IPS-15b (cell line): Measurements from ENCODE around the gene KRTAP17-1.

Experiments
- H3K27me3 ChIP-seq: one replicate; pipeline ENCODE4 v1.6.1; 2013; ENCODE audit warnings: low read length; ENCODE audit not compliant: control insufficient read depth, insufficient read depth
- H3K36me3 ChIP-seq: one replicate; pipeline ENCODE4 v1.6.1; 2013; ENCODE audit warnings: low read length; ENCODE audit not compliant: control insufficient read depth, insufficient read depth
- H3K4me1 ChIP-seq: one replicate; pipeline ENCODE4 v1.6.1; 2013; ENCODE audit warnings: mild to moderate bottlenecking, low read length; ENCODE audit not compliant: control insufficient read depth, insufficient read depth
- H3K4me3 ChIP-seq: one replicate; pipeline ENCODE4 v1.5.1; 2013; ENCODE audit warnings: low read depth, low read length
- H3K9ac ChIP-seq: one replicate; pipeline ENCODE4 v1.6.1; 2013; ENCODE audit warnings: low read depth, mild to moderate bottlenecking, low read length
- H3K9me3 ChIP-seq: one replicate; pipeline ENCODE4 v1.6.1; 2013; ENCODE audit warnings: mild to moderate bottlenecking, low read length; ENCODE audit not compliant: control insufficient read depth, insufficient read depth

Gene KRTAP17-1

DNA sequence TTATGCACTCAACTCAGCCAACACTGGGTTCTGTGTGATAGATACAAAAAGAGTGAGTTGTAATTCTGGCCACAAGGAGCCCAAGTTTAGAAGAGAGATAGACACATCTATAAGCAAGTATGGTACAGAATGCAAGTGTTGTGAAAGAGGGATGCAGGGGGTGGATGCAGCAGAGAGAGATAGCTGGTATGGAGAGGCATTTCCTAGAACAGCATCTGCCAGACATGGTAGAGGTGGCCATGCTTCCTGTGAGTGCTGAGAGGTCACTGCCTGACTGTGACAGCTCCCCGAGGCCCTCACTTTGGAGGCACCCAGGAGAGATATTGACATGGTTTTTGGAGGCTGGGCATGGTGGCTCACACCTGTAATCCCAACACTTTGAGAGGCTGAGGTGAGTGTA lies 4.4 kb downstream of the KRTAP17-1 start:
- Histone ChIP-seq H3K36me3 (no peaks in the 10 kb centered on the region), H3K9ac (no peak overlapping the region), H3K4me3 (no peak overlapping the region), H3K9me3 (no peaks in the 10 kb centered on the region), H3K4me1 (no peaks in the 10 kb centered on the region), H3K27me3 (no peaks in the 10 kb centered on the region)

DNA sequence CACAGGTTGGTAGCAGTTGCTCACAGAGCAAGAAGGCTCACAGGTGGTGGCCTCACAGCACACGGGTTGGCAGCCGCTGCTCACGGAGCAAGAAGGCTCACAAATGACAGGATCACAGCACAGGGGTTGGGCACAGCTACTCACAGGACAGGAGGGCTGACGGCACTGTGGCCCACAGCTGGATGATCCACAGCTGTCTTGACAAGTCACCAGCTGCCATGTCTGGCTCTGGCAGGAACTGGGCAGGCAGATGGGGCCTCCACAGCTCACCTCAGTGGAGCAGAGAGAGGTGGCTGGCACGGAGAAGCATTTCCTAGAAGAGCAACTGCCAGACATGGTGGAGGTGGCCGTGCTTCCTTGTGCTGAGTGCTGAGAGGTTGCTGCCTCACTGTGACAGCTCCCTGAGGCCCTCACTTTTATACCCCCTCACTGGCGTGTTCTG lies 6.6 kb downstream of the KRTAP17-1 start, which contains the start of gene KRTAP16-1:
Gene KRTAP16-1, minus strand, starts transcription at position 392 of the 442 bp plus-strand sequence. Its CDS starts 56 bp downstream, at position 336.
- H3K9ac ChIP-seq = no peak within 1 kb of the TSS
- H3K4me1 ChIP-seq = no peaks in the 10 kb centered on the region
- H3K9me3 ChIP-seq = no peaks in the 10 kb centered on the region
- H3K27me3 ChIP-seq = no peaks in the 10 kb centered on the region
- no peaks in the 10 kb centered on the region for H3K36me3 ChIP-seq
- no peak within 1 kb of the TSS for H3K4me3 ChIP-seq

DNA sequence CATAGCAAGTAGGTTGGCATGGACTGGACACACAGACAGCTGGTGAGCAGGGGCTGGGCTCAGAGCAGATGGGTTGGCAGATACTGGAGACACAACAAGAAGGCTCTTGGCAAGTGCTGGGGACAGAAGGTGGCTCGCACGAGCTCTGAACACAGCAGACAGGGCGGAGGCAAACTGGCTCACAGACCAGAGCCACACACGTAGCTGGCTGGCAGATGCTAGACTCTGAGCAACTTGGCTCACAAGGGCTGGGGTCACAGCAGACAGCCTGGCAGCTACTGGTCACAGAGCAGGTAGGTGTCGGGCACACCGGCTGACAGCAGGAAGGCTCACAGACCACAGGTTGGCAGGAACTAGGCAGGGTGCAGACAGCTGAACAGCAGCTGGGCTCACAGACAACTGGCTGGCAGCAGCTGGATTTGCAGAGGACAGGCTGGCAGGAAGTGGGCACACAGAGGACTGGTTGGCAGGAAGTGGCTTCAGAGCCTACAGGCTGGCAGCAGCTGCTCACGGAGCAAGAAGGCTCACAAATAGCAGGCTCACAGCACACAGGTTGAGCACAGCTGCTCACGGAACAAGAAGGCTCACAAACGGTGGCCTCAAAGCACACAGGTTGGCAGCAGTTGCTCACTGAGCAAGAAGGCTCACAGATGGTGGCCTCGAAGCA lies 7.1 kb downstream of the KRTAP17-1 start:
- Histone ChIP-seq H3K4me3 (no peak overlapping the region), H3K9ac (no peak overlapping the region), H3K27me3 (no peaks in the 10 kb centered on the region), H3K36me3 (no peaks in the 10 kb centered on the region), H3K9me3 (no peaks in the 10 kb centered on the region), H3K4me1 (no peaks in the 10 kb centered on the region)

DNA sequence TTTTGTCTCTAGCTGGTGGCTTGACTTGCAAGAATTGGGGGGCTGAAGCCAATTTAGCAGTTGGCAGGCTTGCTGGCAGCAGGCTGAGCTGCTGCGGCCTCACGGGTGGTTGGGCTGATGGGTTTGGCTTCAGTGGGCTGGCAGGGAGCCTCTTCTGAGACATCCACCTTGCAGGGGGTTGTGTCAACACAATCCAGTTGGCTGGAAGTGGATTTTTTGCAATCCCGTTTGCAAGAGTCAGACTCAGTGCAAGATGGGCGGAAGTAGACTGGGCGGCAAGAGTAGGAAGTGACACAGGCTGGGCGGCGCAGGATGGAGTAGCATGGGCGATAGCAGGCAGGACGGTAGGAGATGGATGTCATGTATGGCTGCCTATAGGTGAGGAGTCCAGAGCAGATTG lies 7.9 kb downstream of the KRTAP17-1 start:
- no peak overlapping the region for H3K4me3 ChIP-seq
- no peaks in the 10 kb centered on the region for H3K9me3 ChIP-seq
- no peaks in the 10 kb centered on the region for H3K36me3 ChIP-seq
- H3K27me3 ChIP-seq = no peaks in the 10 kb centered on the region
- H3K4me1 ChIP-seq = no peaks in the 10 kb centered on the region
- H3K9ac ChIP-seq = no peak overlapping the region

DNA sequence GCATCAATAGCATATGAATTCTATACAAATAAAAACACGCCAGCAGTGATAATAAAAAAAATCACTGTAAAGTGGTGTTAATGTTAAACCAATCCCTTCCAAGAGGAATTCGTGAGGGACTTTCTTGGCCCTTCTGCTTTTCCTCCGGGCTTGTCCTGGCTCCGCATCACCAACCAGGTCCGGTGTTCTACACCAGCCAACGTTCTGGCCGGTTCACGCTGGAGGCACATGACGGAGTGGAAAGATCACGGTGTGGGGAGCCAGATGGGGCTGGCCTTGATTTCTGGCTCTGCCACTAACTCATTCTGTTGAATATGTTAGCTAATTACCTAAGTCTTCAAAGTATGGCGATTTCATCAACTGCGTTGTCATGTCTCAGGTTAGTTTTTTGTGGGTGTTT lies 11.4 kb downstream of the KRTAP17-1 start:
- no peaks in the 10 kb centered on the region for H3K4me1 ChIP-seq
- no peaks in the 10 kb centered on the region for H3K9me3 ChIP-seq
- H3K27me3 ChIP-seq = no peaks in the 10 kb centered on the region
- no peaks in the 10 kb centered on the region for H3K36me3 ChIP-seq
- H3K4me3 ChIP-seq = no peak overlapping the region
- no peak overlapping the region for H3K9ac ChIP-seq

DNA sequence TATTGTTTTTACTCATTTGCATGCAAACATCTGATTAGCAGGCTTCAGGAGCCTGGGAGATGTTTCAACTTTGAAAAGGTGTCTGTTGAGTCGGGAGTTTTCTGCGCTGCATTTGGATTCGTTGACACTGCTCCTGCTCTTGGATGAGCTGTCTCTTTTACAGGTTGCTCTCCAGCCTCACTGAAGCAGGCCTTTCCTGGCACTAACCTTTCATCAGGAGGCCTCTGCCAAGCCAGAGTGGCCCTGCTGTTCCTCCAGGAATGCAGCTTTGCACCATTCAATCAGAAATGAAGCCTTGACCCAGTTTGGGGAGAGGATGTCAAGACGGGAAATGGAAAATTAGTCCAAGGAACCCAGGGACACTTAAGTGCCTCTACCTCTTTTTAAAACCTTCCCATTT lies 12.5 kb downstream of the KRTAP17-1 start:
- H3K4me3 ChIP-seq = no peak overlapping the region
- H3K36me3 ChIP-seq = no peaks in the 10 kb centered on the region
- no peaks in the 10 kb centered on the region for H3K27me3 ChIP-seq
- H3K9ac ChIP-seq = no peak overlapping the region
- no peaks in the 10 kb centered on the region for H3K9me3 ChIP-seq
- no peaks in the 10 kb centered on the region for H3K4me1 ChIP-seq

DNA sequence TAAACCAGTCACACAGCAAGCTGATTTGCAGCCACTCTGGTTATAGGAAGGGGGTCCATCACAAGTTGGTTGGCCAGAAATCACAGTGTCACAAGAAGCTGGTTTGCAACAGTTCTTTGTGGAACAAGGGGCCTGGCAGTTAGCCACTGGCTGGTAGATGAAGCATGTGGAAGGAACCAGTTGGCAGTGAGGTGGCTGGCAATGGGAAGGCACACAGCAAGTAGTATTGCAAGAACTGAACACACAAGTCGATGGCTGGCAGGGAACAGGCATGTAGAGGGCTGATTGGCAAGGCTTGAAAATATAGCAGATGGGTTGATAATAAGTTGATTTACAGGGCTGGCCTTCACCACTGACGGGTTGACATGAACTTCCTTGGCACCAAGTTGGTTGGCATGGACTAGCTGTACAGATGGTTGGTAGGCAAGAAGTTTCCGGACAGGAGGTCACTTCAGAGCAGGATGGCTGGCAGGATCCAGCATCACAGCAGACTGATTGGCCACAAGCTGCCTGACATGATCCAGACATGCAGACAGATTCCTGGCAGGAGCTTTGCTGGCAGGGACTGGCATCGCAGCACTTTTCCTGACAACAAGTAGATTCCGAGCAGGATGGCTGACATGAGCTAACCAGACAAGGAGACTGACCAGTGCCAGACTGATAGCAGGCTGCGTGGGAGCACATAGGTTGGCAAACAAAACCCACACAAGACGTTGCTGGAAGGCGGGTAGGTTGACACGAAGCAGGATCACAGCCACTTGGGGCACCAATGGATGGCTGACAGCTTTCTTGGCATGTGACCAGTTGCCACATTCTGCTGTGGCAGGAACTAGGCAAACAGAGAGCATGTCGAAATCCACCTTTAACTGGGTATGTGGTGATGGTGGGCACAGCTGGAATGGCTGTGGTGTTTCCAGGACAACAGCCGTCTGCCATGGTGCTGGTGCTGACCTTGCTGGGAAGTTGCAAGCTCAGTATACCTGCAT lies 13.3 kb downstream of the KRTAP17-1 start, which contains the start of gene KRTAP29-1:
Gene KRTAP29-1, minus strand, starts transcription at position 936 of the 986 bp plus-strand sequence. Its CDS starts 0 bp downstream, at position 936.
- Histone ChIP-seq H3K36me3 (no peaks in the 10 kb centered on the region), H3K9ac (no peak within 1 kb of the TSS), H3K4me3 (no peak within 1 kb of the TSS), H3K4me1 (no peaks in the 10 kb centered on the region), H3K9me3 (no peaks in the 10 kb centered on the region), H3K27me3 (no peaks in the 10 kb centered on the region)

DNA sequence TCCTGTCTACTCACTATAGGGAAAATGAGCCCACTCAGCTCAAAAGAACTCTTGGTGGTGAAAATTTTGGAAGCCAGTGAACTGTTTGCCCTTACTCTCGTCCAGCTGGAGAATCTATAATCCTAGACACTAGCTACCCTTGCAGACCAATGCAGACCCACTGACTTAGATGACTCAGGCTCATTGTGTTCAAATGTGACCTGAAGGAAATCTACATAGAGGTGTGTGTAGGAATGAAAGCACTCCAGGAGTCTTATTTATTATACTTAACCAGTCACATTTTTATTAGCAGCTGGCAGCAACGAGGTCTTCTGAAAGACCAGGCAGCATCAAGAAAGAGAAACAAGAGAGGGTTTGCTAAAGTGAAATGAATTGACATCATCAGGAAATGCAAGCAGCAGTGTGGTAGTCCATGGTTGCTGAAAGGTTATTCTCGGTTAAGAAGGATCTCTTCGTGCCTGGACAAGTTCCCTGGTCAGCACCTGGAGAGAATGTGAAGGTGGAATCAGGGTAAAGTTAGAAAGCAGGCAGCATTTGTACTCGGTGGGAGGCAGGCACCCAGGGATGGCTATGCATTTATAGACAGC lies 14.2 kb downstream of the KRTAP17-1 start:
- no peak overlapping the region for H3K9ac ChIP-seq
- H3K27me3 ChIP-seq = no peaks in the 10 kb centered on the region
- H3K4me1 ChIP-seq = no peaks in the 10 kb centered on the region
- no peaks in the 10 kb centered on the region for H3K36me3 ChIP-seq
- no peak overlapping the region for H3K4me3 ChIP-seq
- H3K9me3 ChIP-seq = no peaks in the 10 kb centered on the region

DNA sequence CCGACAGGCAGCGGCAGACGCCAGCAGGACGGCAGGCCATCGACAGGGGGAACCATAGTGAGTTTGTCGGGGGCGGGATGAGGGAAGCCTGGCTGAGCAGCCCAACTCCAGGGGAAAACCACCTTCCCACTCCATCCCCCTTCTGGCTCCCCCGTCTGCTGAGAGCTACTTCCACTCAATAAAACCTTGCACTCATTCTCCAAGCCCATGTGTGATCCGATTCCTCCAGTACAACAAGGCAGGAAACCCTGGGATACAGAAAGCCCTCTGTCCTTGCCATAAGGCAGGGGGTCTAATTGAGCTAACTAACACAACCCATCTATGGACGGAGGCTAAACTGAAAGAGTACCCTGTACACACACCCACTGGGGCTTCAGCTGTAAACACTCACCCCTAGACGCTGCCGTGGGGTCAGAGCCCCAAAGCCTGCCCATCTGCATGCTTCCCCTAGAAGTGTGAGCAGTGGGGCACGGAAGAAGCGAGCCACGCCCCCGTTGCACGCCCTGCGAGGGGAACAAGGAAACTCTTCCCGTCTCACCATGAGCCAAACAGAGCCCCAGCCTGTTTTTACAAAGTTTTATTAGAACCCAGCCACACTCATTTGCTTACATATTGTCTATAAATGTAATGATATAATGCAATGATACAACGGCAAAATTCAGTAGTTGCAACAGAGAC lies 16.9 kb downstream of the KRTAP17-1 start:
- Histone ChIP-seq H3K36me3 (no peaks in the 10 kb centered on the region), H3K4me3 (peak overlapping the region; percentile 35), H3K27me3 (no peaks in the 10 kb centered on the region)

DNA sequence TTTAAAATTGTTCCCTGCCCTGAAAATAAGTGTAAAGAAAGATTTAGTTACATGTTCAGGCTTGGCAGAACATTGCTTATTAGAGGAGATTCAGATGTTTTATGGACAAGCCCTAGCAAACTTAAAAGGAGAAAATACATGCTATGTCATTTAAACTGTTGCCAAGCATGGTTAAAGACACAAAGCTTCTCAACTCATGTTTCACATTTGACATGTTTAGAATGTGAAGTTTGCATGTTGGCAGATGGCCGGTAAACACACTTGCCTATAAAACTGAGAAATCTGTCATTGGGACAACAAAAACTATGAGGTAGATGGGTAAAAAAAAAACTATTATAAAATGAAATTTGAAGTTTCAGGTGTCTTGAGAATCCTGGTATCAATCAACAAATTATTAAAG lies 18.7 kb downstream of the KRTAP17-1 start:
- Histone ChIP-seq H3K9ac (no peak overlapping the region), H3K36me3 (no peaks in the 10 kb centered on the region), H3K9me3 (no peaks in the 10 kb centered on the region), H3K27me3 (no peaks in the 10 kb centered on the region), H3K4me1 (no peaks in the 10 kb centered on the region), H3K4me3 (no peak overlapping the region)

More for the DNA sequence above, 16.9 kb downstream of the KRTAP17-1 start:
- H3K9ac ChIP-seq = peak overlapping the region; percentile 24
- no peaks in the 10 kb centered on the region for H3K9me3 ChIP-seq
- H3K4me1 ChIP-seq = no peaks in the 10 kb centered on the region

DNA sequence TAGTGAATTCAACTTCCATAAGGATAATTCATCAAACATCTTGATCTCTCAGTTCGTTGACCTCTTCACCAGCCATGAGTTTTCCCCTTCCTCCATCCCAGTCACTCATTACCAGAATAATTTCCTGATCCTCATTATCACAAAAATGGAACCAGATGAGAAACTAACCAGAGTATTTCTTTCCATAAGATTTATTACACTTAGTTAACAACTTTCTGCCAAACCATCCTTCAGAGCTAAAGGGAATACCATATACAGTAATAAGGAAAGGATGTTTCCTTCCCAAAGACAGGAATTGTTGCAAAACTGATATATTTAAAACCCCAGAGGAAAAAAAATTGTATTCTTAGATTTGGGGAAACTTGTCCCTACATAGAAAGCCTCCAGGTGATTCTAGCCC lies 21.5 kb downstream of the KRTAP17-1 start:
- Histone ChIP-seq H3K27me3 (no peaks in the 10 kb centered on the region), H3K36me3 (no peaks in the 10 kb centered on the region), H3K9me3 (no peaks in the 10 kb centered on the region)

More for the DNA sequence above, 21.5 kb downstream of the KRTAP17-1 start:
- Histone ChIP-seq H3K4me3 (no peak overlapping the region), H3K4me1 (no peaks in the 10 kb centered on the region), H3K9ac (no peak overlapping the region)
